HG03354 (cell line): Measurements from ENCODE around the gene PER1.
A peak's percentile ranks its signal among the peaks of the same experiment; 100 is the strongest.
"Not testable (repeated sequence)": the region's sequence is repeated elsewhere in the genome, so short reads cannot be mapped to it uniquely, and the experiment has no call there.

Source experiments
- ATAC-seq: cut with Tn5 transposase; IDR thresholded peaks from one replicate; pipeline ENCODE4 v1.9.1; 2021; ENCODE audit warnings: mild to moderate bottlenecking; ENCODE audit not compliant: unreplicated experiment, poor library complexity, severe bottlenecking

Gene PER1

GRCh38 chr17:8173056-8173870 is 21.1 kb upstream of the PER1 start:
- ATAC-seq = peak; percentile 70

GRCh38 chr17:8170186-8170585 is 18.0 kb upstream of the PER1 start:
- ATAC-seq = not testable (repeated sequence)

- ATAC-seq = no peak
These were observed 15.3 kb upstream of the PER1 start for GRCh38 chr17:8167526-8167925.

- no peak for ATAC-seq
These were observed 14.5 kb upstream of the PER1 start for GRCh38 chr17:8166731-8167130.

- ATAC-seq = no peak
These were observed 12.6 kb upstream of the PER1 start for GRCh38 chr17:8164815-8165131.

- ATAC-seq = no peak
These were observed 12.0 kb upstream of the PER1 start for GRCh38 chr17:8163978-8164814.

- ATAC-seq = peak; percentile 8
These were observed 11.1 kb upstream of the PER1 start for GRCh38 chr17:8162997-8163977.

GRCh38 chr17:8162233-8162996 is 10.2 kb upstream of the PER1 start, which contains the start of gene VAMP2:
Gene VAMP2 (minus strand): TSS chr17:8162948. CDS start chr17:8162879, 69 bp downstream.
- peak; percentile 40 for ATAC-seq

- ATAC-seq = no peak
These were observed 9.4 kb upstream of the PER1 start for GRCh38 chr17:8161289-8162232.

- no peak for ATAC-seq
These were observed 8.6 kb upstream of the PER1 start for GRCh38 chr17:8160741-8161221.

- ATAC-seq = no peak
These were observed 8.0 kb upstream of the PER1 start for GRCh38 chr17:8160224-8160577.

- ATAC-seq = no peak
These were observed 7.4 kb upstream of the PER1 start for GRCh38 chr17:8159459-8160223.

GRCh38 chr17:8159032-8159400 is 6.8 kb upstream of the PER1 start:
- ATAC-seq = no peak

GRCh38 chr17:8158267-8159031 is 6.2 kb upstream of the PER1 start:
- ATAC-seq = no peak

GRCh38 chr17:8156246-8156992 is 4.2 kb upstream of the PER1 start:
- peak; percentile 77 for ATAC-seq

GRCh38 chr17:8155996-8156245 is 3.7 kb upstream of the PER1 start:
- ATAC-seq = no peak
